T-cell (primary cell): ENCODE data around the gene LCE7A. TPM values are rescaled to one million over a fixed set of nuclear protein-coding genes. Genes with fewer than 3 reads are reported as not detected.

Experiments used
- ATAC-seq, 4 experiments: fragments of 200-7000 bp in 3 of 4; fragments of 150-1000 bp in 1 of 4; cut with Tn5 transposase; replicated peaks in 1 of 4; 1 replicate in 3 of 4; 2 replicates in 1 of 4; pipeline ENCODE4 v1.10.0; 2021; ENCODE audit warnings: moderate library complexity in 3 of 4, mild to moderate bottlenecking in 2 of 4, moderate number of reproducible peaks in 1 of 4
- CTCF ChIA-PET, 2 donors: fragments of 300-600 bp; sonication (Branson Sonifier 250); formaldehyde crosslinking; loops; one replicate each; lab custom pipeline; 2022; ENCODE audit warnings: antibody characterized with exemption in 2 of 2; lab: Charles Lee
- POLR2A ChIA-PET, 2 donors: fragments of 300-600 bp; sonication (Branson Sonifier 250); formaldehyde crosslinking; loops; one replicate each; lab custom pipeline; 2022; ENCODE audit warnings: antibody characterized with exemption in 2 of 2; lab: Charles Lee
- DNase-seq, 35 experiments: peaks; one replicate each; pipeline versions ENCODE4 v3.0.0 to v3.0.0-alpha.2; 2013 to 2023
- H3K27ac ChIP-seq: one replicate; pipeline ENCODE4 v1.5.1; 2013; ENCODE audit warnings: low read length
- H3K27me3 ChIP-seq, 2 experiments: replicated peaks in 1 of 2; 1 replicate in 1 of 2; 2 replicates in 1 of 2; pipeline versions ENCODE4 v1.6.1 to v1.7.0; 2013; ENCODE audit warnings: low read length in 1 of 2, mixed read lengths in 1 of 2; ENCODE audit not compliant: control insufficient read depth in 2 of 2, insufficient read depth in 2 of 2; ENCODE audit errors: extremely low read depth in 1 of 2
- H3K36me3 ChIP-seq, 2 donors: 1 replicate in 1 of 2; 2 replicates in 1 of 2; pipeline versions ENCODE4 v1.6.1 to v1.7.0; 2013; ENCODE audit warnings: low read length in 1 of 2; ENCODE audit not compliant: control insufficient read depth in 2 of 2, insufficient read depth in 1 of 2; ENCODE audit errors: extremely low read depth in 1 of 2
- H3K4me1 ChIP-seq, 2 experiments: 1 replicate in 1 of 2; 2 replicates in 1 of 2; pipeline versions ENCODE4 v1.6.1 to v1.7.0; 2013; ENCODE audit warnings: low read length in 2 of 2, mixed read lengths in 1 of 2; ENCODE audit not compliant: insufficient read depth in 2 of 2, control insufficient read depth in 1 of 2; ENCODE audit errors: extremely low read depth in 1 of 2
- H3K4me3 ChIP-seq, 2 donors: 1 replicate in 1 of 2; 2 replicates in 1 of 2; pipeline versions ENCODE4 v1.5.1 to v1.7.0; 2013; ENCODE audit warnings: mild to moderate bottlenecking in 2 of 2, low read length in 1 of 2, moderate library complexity in 1 of 2; ENCODE audit not compliant: control insufficient read depth in 1 of 2; ENCODE audit errors: extremely low read depth in 1 of 2
- H3K9me3 ChIP-seq: 2 replicates; pipeline ENCODE4 v1.7.0; 2013
- H3K27ac Mint-ChIP-seq, 2 donors: one replicate each; pipeline ENCODE4 v1.8.0; 2020 to 2021; ENCODE audit warnings: mild to moderate bottlenecking in 2 of 2, mixed read lengths in 2 of 2
- H3K27me3 Mint-ChIP-seq, 2 donors: one replicate each; pipeline ENCODE4 v1.8.0; 2021 to 2022; ENCODE audit warnings: mixed read lengths in 2 of 2
- H3K36me3 Mint-ChIP-seq: one replicate; pipeline ENCODE4 v1.8.0; 2021; ENCODE audit warnings: mixed read lengths
- H3K4me1 Mint-ChIP-seq, 3 donors: one replicate each; pipeline ENCODE4 v1.8.0; 2020 to 2022; ENCODE audit warnings: mixed read lengths in 3 of 3, mild to moderate bottlenecking in 1 of 3
- H3K4me3 Mint-ChIP-seq, 3 donors: one replicate each; pipeline ENCODE4 v1.8.0; 2020 to 2022; ENCODE audit warnings: mild to moderate bottlenecking in 3 of 3, mixed read lengths in 3 of 3, moderate library complexity in 3 of 3
- H3K9me3 Mint-ChIP-seq, 3 donors: one replicate each; pipeline ENCODE4 v1.8.0; 2020 to 2022; ENCODE audit warnings: mixed read lengths in 3 of 3
- WGBS: methylation state at CpG from one replicate; pipeline ENCODE4 v1.1.5; 2013; ENCODE audit warnings: missing lambda C conversion rate; ENCODE audit not compliant: insufficient coverage; 5-methylcytosine and 5-hydroxymethylcytosine counted together
- total RNA-seq, 35 experiments: library from RNA in 6 of 35; stranded (reverse) in 6 of 35; fragments of 120-200 nt in 1 of 35; gene quantifications; one replicate each; pipeline versions ENCODE4 v1.2.1 to v1.2.4 and lab custom pipeline; 2013 to 2026

LCE7A gene
- total RNA-seq, 5 donors from 2014 or later (not counting 1 experiment from before 2014, with no cell fraction given) = not detected

DNA sequence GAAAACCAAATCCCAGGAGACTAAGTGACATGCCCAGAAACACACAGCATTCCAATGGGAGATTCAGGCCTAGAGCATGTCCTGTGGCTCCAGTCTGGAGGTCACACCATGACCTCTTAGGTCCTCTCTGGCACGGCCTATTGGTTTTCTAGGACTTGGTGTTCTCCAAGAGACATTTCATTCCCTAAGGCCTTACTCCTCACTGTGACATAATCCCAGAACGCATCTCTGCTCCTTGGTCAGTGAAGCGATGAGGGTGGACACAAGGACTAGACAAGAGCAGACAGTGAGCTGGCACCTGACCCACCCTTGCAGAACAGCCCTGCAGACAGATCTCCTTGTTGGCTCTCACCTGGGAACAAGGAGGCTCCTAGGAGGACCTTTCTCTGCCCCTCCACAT is 49.4 kb downstream of the LCE7A start:
- no peak overlapping the region for H3K27ac Mint-ChIP-seq
- no peak overlapping the region for H3K27ac ChIP-seq
- WGBS = 83% methylated on average over 1 of the region's 3 CpGs
- no peak overlapping the region for H3K4me3 Mint-ChIP-seq
- CTCF ChIA-PET = interaction anchor here in 1 of 2 donors (0.6 kb wide), 1 partner anchor 187 kb away, joined by 3 read pairs; no protein-coding TSS in a partner anchor
- ATAC-seq = no peak
- H3K27me3 ChIP-seq = peaks cover 0 to 36% of the 10 kb centered on the region in 2 experiments
- H3K4me1 Mint-ChIP-seq = no peaks in the 10 kb centered on the region
- H3K4me3 ChIP-seq = no peak overlapping the region
- H3K9me3 ChIP-seq = no peaks in the 10 kb centered on the region
- DNase-seq = no peak
- H3K9me3 Mint-ChIP-seq = peaks cover 0 to 6% (median 0%) of the 10 kb centered on the region in 3 donors
- no peaks in the 10 kb centered on the region for H3K36me3 Mint-ChIP-seq
- POLR2A ChIA-PET = no interaction called here
- no peaks in the 10 kb centered on the region for H3K4me1 ChIP-seq
- no peaks in the 10 kb centered on the region for H3K36me3 ChIP-seq
- peaks cover 39 to 40% of the 10 kb centered on the region in 2 donors for H3K27me3 Mint-ChIP-seq

Other genes starting within 250 kb of the LCE7A start
- gene LCE3B, start 246.2 kb upstream of the LCE7A start, total RNA-seq = not detected
- not detected for gene LCE3A, start 236.9 kb upstream of the LCE7A start, total RNA-seq
- not detected for gene LCE2D, start 196.6 kb upstream of the LCE7A start, total RNA-seq
- gene LCE2C, start 184.7 kb upstream of the LCE7A start, total RNA-seq = not detected
- not detected for gene LCE2B, start 173.9 kb upstream of the LCE7A start, total RNA-seq
- not detected for gene LCE2A, start 161.7 kb upstream of the LCE7A start, total RNA-seq
- not detected for gene LCE4A, start 151.8 kb upstream of the LCE7A start, total RNA-seq
- not detected for gene KPRP, start 102.0 kb upstream of the LCE7A start, total RNA-seq
- not detected for gene LCE1F, start 84.9 kb upstream of the LCE7A start, total RNA-seq
- gene LCE1E, start 73.7 kb upstream of the LCE7A start, total RNA-seq = not detected
- gene LCE1D, start 63.3 kb upstream of the LCE7A start, total RNA-seq = not detected
- not detected for gene LCE1C, start 53.3 kb upstream of the LCE7A start, total RNA-seq
- not detected for gene LCE1B, start 48.0 kb upstream of the LCE7A start, total RNA-seq
- not detected for gene LCE1A, start 32.5 kb upstream of the LCE7A start, total RNA-seq
- gene LCE6A, start 17.1 kb upstream of the LCE7A start, total RNA-seq = not detected
- not detected for gene SMCP, start 18.3 kb downstream of the LCE7A start, total RNA-seq
- not detected for gene IVL, start 48.5 kb downstream of the LCE7A start, total RNA-seq
- gene SPRR5, start 87.2 kb downstream of the LCE7A start, total RNA-seq = not detected
- gene SPRR4, start 110.7 kb downstream of the LCE7A start, total RNA-seq = not detected
- gene SPRR1A, start 124.1 kb downstream of the LCE7A start, total RNA-seq = not detected
- not detected for gene SPRR3, start 141.8 kb downstream of the LCE7A start, total RNA-seq
- gene SPRR1B, start 171.2 kb downstream of the LCE7A start, total RNA-seq = not detected
- gene SPRR2D, start 181.1 kb downstream of the LCE7A start, total RNA-seq = not detected
- gene SPRR2A, start 197.5 kb downstream of the LCE7A start, total RNA-seq = not detected
- gene SPRR2B, start 211.6 kb downstream of the LCE7A start, total RNA-seq = not detected
- not detected for gene SPRR2E, start 234.5 kb downstream of the LCE7A start, total RNA-seq